ENCODE results near the gene KCNAB1.

- TF ChIP-seq POLR2A (IDR thresholded peaks at IDR 0.05; ENCODE audit: low read length): no peak
- TF ChIP-seq GATA1 (IDR thresholded peaks at IDR 0.05; ENCODE audit: low read depth, low read length): no peak
Measured at GRCh38 chr3:156166808-156167207, 46.4 kb downstream of the KCNAB1 start.

All from erythroblast (primary cell).